ENCODE measurements around the gene CNIH1.
"Not testable (repeated sequence)": the region's sequence is repeated elsewhere in the genome, so short reads cannot be mapped to it uniquely, and the experiment has no call there.

Gene CNIH1

GRCh38 chr14:54470701-54471100, 29.5 kb upstream of the CNIH1 start:
- peaks cover 0 to 13% of the 10 kb centered on the region in 2 donors for H3K9me3 ChIP-seq (ENCODE audit: control insufficient read depth in 1 of 2, low read length in 2 of 2)
- H3K27me3 ChIP-seq (ENCODE audit: control insufficient read depth in 1 of 2, insufficient read depth in 2 of 2, low read length in 2 of 2): no peaks in the 10 kb centered on the region
- no peak overlapping the region for H3K4me3 ChIP-seq (ENCODE audit: low read depth in 1 of 2, low read length in 2 of 2)
- peaks cover 8 to 12% of the 10 kb centered on the region in 2 donors for H3K4me1 ChIP-seq (ENCODE audit: control insufficient read depth in 1 of 2, insufficient read depth in 2 of 2, low read length in 2 of 2)
- peaks cover 0 to 4% of the 10 kb centered on the region in 2 donors for H3K36me3 ChIP-seq (ENCODE audit: control insufficient read depth in 1 of 2, insufficient read depth in 2 of 2, low read length in 2 of 2)
- no peak overlapping the region for H3K27ac ChIP-seq (ENCODE audit: low read depth, low read length)
- no peak overlapping the region for H3K9ac ChIP-seq (ENCODE audit: low read depth in 1 of 2, low read length in 2 of 2)

- Histone ChIP-seq H3K27ac (ENCODE audit: low read depth, low read length) (no peak overlapping the region), H3K4me1 (ENCODE audit: control insufficient read depth in 1 of 2, insufficient read depth in 2 of 2, low read length in 2 of 2) (peaks cover 8 to 12% of the 10 kb centered on the region in 2 donors), H3K9ac (ENCODE audit: low read depth in 1 of 2, low read length in 2 of 2) (no peak overlapping the region), H3K9me3 (ENCODE audit: control insufficient read depth in 1 of 2, low read length in 2 of 2) (peaks cover 0 to 13% of the 10 kb centered on the region in 2 donors), H3K4me3 (ENCODE audit: low read depth in 1 of 2, low read length in 2 of 2) (no peak overlapping the region), H3K27me3 (ENCODE audit: control insufficient read depth in 1 of 2, insufficient read depth in 2 of 2, low read length in 2 of 2) (no peaks in the 10 kb centered on the region), H3K36me3 (ENCODE audit: control insufficient read depth in 1 of 2, insufficient read depth in 2 of 2, low read length in 2 of 2) (no peaks in the 10 kb centered on the region)
These were observed 26.1 kb upstream of the CNIH1 start for GRCh38 chr14:54467280-54467679.

GRCh38 chr14:54465654-54466053, 24.5 kb upstream of the CNIH1 start:
- no peaks in the 10 kb centered on the region for H3K36me3 ChIP-seq (ENCODE audit: control insufficient read depth in 1 of 2, insufficient read depth in 2 of 2, low read length in 2 of 2)
- peaks cover 0 to 13% of the 10 kb centered on the region in 2 donors for H3K9me3 ChIP-seq (ENCODE audit: control insufficient read depth in 1 of 2, low read length in 2 of 2)

GRCh38 chr14:54462048-54462447, 20.9 kb upstream of the CNIH1 start:
- peaks cover 8 to 13% of the 10 kb centered on the region in 2 donors for H3K9me3 ChIP-seq (ENCODE audit: control insufficient read depth in 1 of 2, low read length in 2 of 2)
- H3K36me3 ChIP-seq (ENCODE audit: control insufficient read depth in 1 of 2, insufficient read depth in 2 of 2, low read length in 2 of 2): no peaks in the 10 kb centered on the region
- H3K4me1 ChIP-seq (ENCODE audit: control insufficient read depth in 1 of 2, insufficient read depth in 2 of 2, low read length in 2 of 2): no peaks in the 10 kb centered on the region
- H3K9ac ChIP-seq (ENCODE audit: low read depth in 1 of 2, low read length in 2 of 2): no peak overlapping the region
- H3K4me3 ChIP-seq (ENCODE audit: low read depth in 1 of 2, low read length in 2 of 2): no peak overlapping the region
- H3K27me3 ChIP-seq (ENCODE audit: control insufficient read depth in 1 of 2, insufficient read depth in 2 of 2, low read length in 2 of 2): no peaks in the 10 kb centered on the region
- no peak overlapping the region for H3K27ac ChIP-seq (ENCODE audit: low read depth, low read length)

More at GRCh38 chr14:54465654-54466053, 24.5 kb upstream of the CNIH1 start:
- Histone ChIP-seq H3K9ac (ENCODE audit: low read depth in 1 of 2, low read length in 2 of 2) (no peak overlapping the region), H3K27ac (ENCODE audit: low read depth, low read length) (no peak overlapping the region), H3K4me1 (ENCODE audit: control insufficient read depth in 1 of 2, insufficient read depth in 2 of 2, low read length in 2 of 2) (peaks cover 3% of the 10 kb centered on the region in 2 donors), H3K27me3 (ENCODE audit: control insufficient read depth in 1 of 2, insufficient read depth in 2 of 2, low read length in 2 of 2) (no peaks in the 10 kb centered on the region), H3K4me3 (ENCODE audit: low read depth in 1 of 2, low read length in 2 of 2) (no peak overlapping the region)

GRCh38 chr14:54459106-54459505, 17.9 kb upstream of the CNIH1 start:
- peaks cover 8 to 10% of the 10 kb centered on the region in 2 donors for H3K9me3 ChIP-seq (ENCODE audit: control insufficient read depth in 1 of 2, low read length in 2 of 2)
- no peaks in the 10 kb centered on the region for H3K36me3 ChIP-seq (ENCODE audit: control insufficient read depth in 1 of 2, insufficient read depth in 2 of 2, low read length in 2 of 2)
- no peak overlapping the region for H3K27ac ChIP-seq (ENCODE audit: low read depth, low read length)
- no peaks in the 10 kb centered on the region for H3K4me1 ChIP-seq (ENCODE audit: control insufficient read depth in 1 of 2, insufficient read depth in 2 of 2, low read length in 2 of 2)
- H3K4me3 ChIP-seq (ENCODE audit: low read depth in 1 of 2, low read length in 2 of 2): no peak overlapping the region
- no peaks in the 10 kb centered on the region for H3K27me3 ChIP-seq (ENCODE audit: control insufficient read depth in 1 of 2, insufficient read depth in 2 of 2, low read length in 2 of 2)
- no peak overlapping the region for H3K9ac ChIP-seq (ENCODE audit: low read depth in 1 of 2, low read length in 2 of 2)

GRCh38 chr14:54458536-54458935, 17.4 kb upstream of the CNIH1 start:
- not testable (repeated sequence) for H3K36me3 ChIP-seq (ENCODE audit: control insufficient read depth in 1 of 2, insufficient read depth in 2 of 2, low read length in 2 of 2); H3K27me3 ChIP-seq (ENCODE audit: control insufficient read depth in 1 of 2, insufficient read depth in 2 of 2, low read length in 2 of 2); H3K27ac ChIP-seq (ENCODE audit: low read depth, low read length); H3K4me3 ChIP-seq (ENCODE audit: low read depth in 1 of 2, low read length in 2 of 2); H3K9ac ChIP-seq (ENCODE audit: low read depth in 1 of 2, low read length in 2 of 2); H3K9me3 ChIP-seq (ENCODE audit: control insufficient read depth in 1 of 2, low read length in 2 of 2); H3K4me1 ChIP-seq (ENCODE audit: control insufficient read depth in 1 of 2, insufficient read depth in 2 of 2, low read length in 2 of 2)

GRCh38 chr14:54457609-54457996, 16.4 kb upstream of the CNIH1 start:
- H3K36me3 ChIP-seq (ENCODE audit: control insufficient read depth in 1 of 2, insufficient read depth in 2 of 2, low read length in 2 of 2): no peaks in the 10 kb centered on the region
- no peaks in the 10 kb centered on the region for H3K4me1 ChIP-seq (ENCODE audit: control insufficient read depth in 1 of 2, insufficient read depth in 2 of 2, low read length in 2 of 2)
- no peak overlapping the region for H3K9ac ChIP-seq (ENCODE audit: low read depth in 1 of 2, low read length in 2 of 2)
- no peak overlapping the region for H3K4me3 ChIP-seq (ENCODE audit: low read depth in 1 of 2, low read length in 2 of 2)
- H3K27ac ChIP-seq (ENCODE audit: low read depth, low read length): no peak overlapping the region
- H3K27me3 ChIP-seq (ENCODE audit: control insufficient read depth in 1 of 2, insufficient read depth in 2 of 2, low read length in 2 of 2): no peaks in the 10 kb centered on the region
- peaks cover 8 to 10% of the 10 kb centered on the region in 2 donors for H3K9me3 ChIP-seq (ENCODE audit: control insufficient read depth in 1 of 2, low read length in 2 of 2)

GRCh38 chr14:54456820-54457608, 15.8 kb upstream of the CNIH1 start:
- H3K27ac ChIP-seq (ENCODE audit: low read depth, low read length); H3K27me3 ChIP-seq (ENCODE audit: control insufficient read depth in 1 of 2, insufficient read depth in 2 of 2, low read length in 2 of 2); H3K9ac ChIP-seq (ENCODE audit: low read depth in 1 of 2, low read length in 2 of 2); H3K4me3 ChIP-seq (ENCODE audit: low read depth in 1 of 2, low read length in 2 of 2); H3K9me3 ChIP-seq (ENCODE audit: control insufficient read depth in 1 of 2, low read length in 2 of 2); H3K4me1 ChIP-seq (ENCODE audit: control insufficient read depth in 1 of 2, insufficient read depth in 2 of 2, low read length in 2 of 2); H3K36me3 ChIP-seq (ENCODE audit: control insufficient read depth in 1 of 2, insufficient read depth in 2 of 2, low read length in 2 of 2): not testable (repeated sequence)

GRCh38 chr14:54455363-54455762, 14.2 kb upstream of the CNIH1 start:
- H3K27me3 ChIP-seq (ENCODE audit: control insufficient read depth in 1 of 2, insufficient read depth in 2 of 2, low read length in 2 of 2): no peaks in the 10 kb centered on the region
- H3K9me3 ChIP-seq (ENCODE audit: control insufficient read depth in 1 of 2, low read length in 2 of 2): peaks cover 8 to 10% of the 10 kb centered on the region in 2 donors
- H3K36me3 ChIP-seq (ENCODE audit: control insufficient read depth in 1 of 2, insufficient read depth in 2 of 2, low read length in 2 of 2): no peaks in the 10 kb centered on the region
- H3K4me3 ChIP-seq (ENCODE audit: low read depth in 1 of 2, low read length in 2 of 2): no peak overlapping the region
- no peaks in the 10 kb centered on the region for H3K4me1 ChIP-seq (ENCODE audit: control insufficient read depth in 1 of 2, insufficient read depth in 2 of 2, low read length in 2 of 2)
- no peak overlapping the region for H3K9ac ChIP-seq (ENCODE audit: low read depth in 1 of 2, low read length in 2 of 2)
- H3K27ac ChIP-seq (ENCODE audit: low read depth, low read length): no peak overlapping the region

- H3K27ac ChIP-seq (ENCODE audit: low read depth, low read length); H3K4me1 ChIP-seq (ENCODE audit: control insufficient read depth in 1 of 2, insufficient read depth in 2 of 2, low read length in 2 of 2); H3K36me3 ChIP-seq (ENCODE audit: control insufficient read depth in 1 of 2, insufficient read depth in 2 of 2, low read length in 2 of 2); H3K27me3 ChIP-seq (ENCODE audit: control insufficient read depth in 1 of 2, insufficient read depth in 2 of 2, low read length in 2 of 2); H3K4me3 ChIP-seq (ENCODE audit: low read depth in 1 of 2, low read length in 2 of 2); H3K9ac ChIP-seq (ENCODE audit: low read depth in 1 of 2, low read length in 2 of 2); H3K9me3 ChIP-seq (ENCODE audit: control insufficient read depth in 1 of 2, low read length in 2 of 2): not testable (repeated sequence)
These were observed 12.8 kb upstream of the CNIH1 start for GRCh38 chr14:54453990-54454389.
